KMS-11 (cell line): Measurements from ENCODE around the gene HOXD10.

ENCODE experiments used
- H2AFZ ChIP-seq: fragments of 200-600 bp; sonication (generic); 2 replicates; pipeline ENCODE4 v1.6.1; 2016; ENCODE audit warnings: antibody characterized with exemption, mixed run types, low read depth
- H3K27ac ChIP-seq: fragments of 200-600 bp; sonication (generic); 2 replicates; pipeline ENCODE4 v1.6.1; 2016; ENCODE audit warnings: mild to moderate bottlenecking, mixed run types
- H3K27me3 ChIP-seq: fragments of 200-600 bp; sonication (generic); 2 replicates; pipeline ENCODE4 v1.6.1; 2017; ENCODE audit warnings: mild to moderate bottlenecking, low read depth, mixed run types, moderate library complexity; ENCODE audit not compliant: insufficient read depth
- H3K36me3 ChIP-seq: fragments of 200-600 bp; sonication (generic); 2 replicates; pipeline ENCODE4 v1.6.1; 2017; ENCODE audit warnings: mild to moderate bottlenecking, mixed run types; ENCODE audit not compliant: insufficient read depth
- H3K4me1 ChIP-seq: fragments of 200-600 bp; sonication (generic); 2 replicates; pipeline ENCODE4 v1.6.1; 2016; ENCODE audit warnings: mild to moderate bottlenecking, low read depth, mixed run types; ENCODE audit not compliant: poor library complexity, severe bottlenecking
- H3K4me2 ChIP-seq: fragments of 200-600 bp; sonication (generic); 2 replicates; pipeline ENCODE4 v1.7.0; 2016; ENCODE audit warnings: mild to moderate bottlenecking, mixed run types
- H3K4me3 ChIP-seq: fragments of 200-600 bp; sonication (generic); IDR thresholded peaks from 2 replicates; pipeline ENCODE4 v1.6.1; 2017; ENCODE audit warnings: low read depth, low read length, mixed read lengths; ENCODE audit not compliant: insufficient read depth
- H3K79me2 ChIP-seq: fragments of 200-600 bp; sonication (generic); 2 replicates; pipeline ENCODE4 v1.6.1; 2016; ENCODE audit warnings: low read depth, mixed run types; ENCODE audit not compliant: insufficient read depth
- H3K9ac ChIP-seq: fragments of 200-600 bp; sonication (generic); 2 replicates; pipeline ENCODE4 v1.6.1; 2016; ENCODE audit warnings: mild to moderate bottlenecking, mixed run types
- H4K20me1 ChIP-seq: fragments of 200-600 bp; sonication (generic); 2 replicates; pipeline ENCODE4 v1.6.1; 2016; ENCODE audit warnings: mild to moderate bottlenecking, mixed run types; ENCODE audit not compliant: insufficient read depth
- CTCF ChIP-seq: fragments of 200-600 bp; sonication (generic); conservative IDR thresholded peaks from 2 replicates; pipeline ENCODE4 v1.6.1; 2017; ENCODE audit warnings: low read depth, mild to moderate bottlenecking, antibody characterized with exemption, low read length, moderate library complexity, mixed read lengths

The HOXD10 gene

GRCh38 chr2:176137906-176138305 lies 21.3 kb downstream of the HOXD10 start:
- Histone ChIP-seq H2AFZ (no peak overlapping the region), H3K4me1 (peaks cover 34% of the 10 kb centered on the region), H3K79me2 (no peaks in the 10 kb centered on the region), H3K4me2 (0 out of 2 replicates have a peak overlapping the region, but pooled peaks have one; percentile 47), H4K20me1 (no peaks in the 10 kb centered on the region), H3K9ac (no peak overlapping the region), H3K27me3 (no peaks in the 10 kb centered on the region), H3K27ac (no peak overlapping the region), H3K4me3 (no peak overlapping the region), H3K36me3 (no peaks in the 10 kb centered on the region)
- no peak for TF ChIP-seq CTCF

DNA sequence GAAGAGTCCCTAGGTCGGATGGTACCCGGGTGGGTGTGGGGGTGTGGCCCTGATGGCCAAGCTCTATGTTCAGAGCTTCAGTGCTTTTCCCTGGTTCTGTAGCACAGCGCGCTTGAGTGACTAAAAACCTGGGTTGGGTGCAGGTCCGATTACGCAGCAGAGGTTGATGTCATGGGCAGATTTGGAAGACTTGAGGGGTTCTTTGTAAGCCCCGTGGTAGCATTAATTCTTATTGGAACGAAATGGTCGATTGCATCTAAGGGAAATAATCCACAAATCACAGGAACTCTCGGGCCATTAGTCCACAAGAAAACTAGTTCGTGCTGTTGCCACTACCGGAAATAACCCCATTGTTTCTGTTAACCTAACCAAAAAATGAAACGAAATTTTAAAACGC lies 21.9 kb downstream of the HOXD10 start:
- H4K20me1 ChIP-seq = no peaks in the 10 kb centered on the region
- no peaks in the 10 kb centered on the region for H3K36me3 ChIP-seq
- H2AFZ ChIP-seq = no peak overlapping the region
- no peak overlapping the region for H3K4me3 ChIP-seq
- H3K9ac ChIP-seq = no peak overlapping the region
- no peak overlapping the region for H3K4me2 ChIP-seq
- no peaks in the 10 kb centered on the region for H3K79me2 ChIP-seq
- H3K4me1 ChIP-seq = peaks cover 34% of the 10 kb centered on the region
- no peak overlapping the region for H3K27ac ChIP-seq
- TF ChIP-seq CTCF = no peak
- no peaks in the 10 kb centered on the region for H3K27me3 ChIP-seq

DNA sequence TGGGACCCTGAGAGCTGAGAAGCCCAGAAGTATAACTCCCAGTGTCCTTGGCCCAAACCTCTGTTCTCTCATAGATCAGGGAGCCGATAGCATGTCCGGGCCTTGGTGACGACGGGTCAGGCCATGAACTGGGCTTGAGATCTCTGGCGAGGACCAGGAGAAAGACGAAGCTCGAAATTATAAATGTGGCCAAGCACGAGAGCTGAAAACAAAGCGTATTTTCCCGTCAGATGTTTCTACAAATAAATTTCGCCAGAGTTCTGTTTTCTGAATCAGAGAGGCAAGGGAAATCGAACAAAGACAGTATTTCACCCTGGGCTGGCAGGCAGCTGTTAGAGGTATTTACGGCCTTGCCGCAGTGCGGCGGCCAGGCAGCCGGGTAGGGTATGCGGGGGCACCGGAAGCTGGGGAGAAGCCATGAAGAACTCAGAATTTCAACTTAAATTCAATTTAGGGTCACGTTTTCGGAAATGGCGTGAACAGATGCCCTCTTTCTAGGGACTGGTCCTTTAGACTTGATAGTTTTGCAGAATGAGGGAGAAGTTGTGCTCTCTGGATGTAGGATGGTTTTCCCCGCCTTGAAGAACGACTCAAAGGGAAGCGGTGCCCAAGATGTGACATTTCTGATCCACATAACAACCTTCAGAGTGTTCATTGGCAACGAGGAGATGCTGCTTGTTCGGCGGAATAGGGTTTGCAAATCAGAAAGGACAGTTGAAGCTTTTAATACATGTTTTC lies 22.5 kb downstream of the HOXD10 start:
- no peak overlapping the region for H3K4me2 ChIP-seq
- H3K4me3 ChIP-seq = no peak overlapping the region
- H3K27ac ChIP-seq = no peak overlapping the region
- peaks cover 34% of the 10 kb centered on the region for H3K4me1 ChIP-seq
- no peaks in the 10 kb centered on the region for H3K27me3 ChIP-seq
- H3K9ac ChIP-seq = no peak overlapping the region
- TF ChIP-seq CTCF = no peak
- H3K36me3 ChIP-seq = no peaks in the 10 kb centered on the region
- no peaks in the 10 kb centered on the region for H3K79me2 ChIP-seq
- H4K20me1 ChIP-seq = no peaks in the 10 kb centered on the region
- no peak overlapping the region for H2AFZ ChIP-seq

DNA sequence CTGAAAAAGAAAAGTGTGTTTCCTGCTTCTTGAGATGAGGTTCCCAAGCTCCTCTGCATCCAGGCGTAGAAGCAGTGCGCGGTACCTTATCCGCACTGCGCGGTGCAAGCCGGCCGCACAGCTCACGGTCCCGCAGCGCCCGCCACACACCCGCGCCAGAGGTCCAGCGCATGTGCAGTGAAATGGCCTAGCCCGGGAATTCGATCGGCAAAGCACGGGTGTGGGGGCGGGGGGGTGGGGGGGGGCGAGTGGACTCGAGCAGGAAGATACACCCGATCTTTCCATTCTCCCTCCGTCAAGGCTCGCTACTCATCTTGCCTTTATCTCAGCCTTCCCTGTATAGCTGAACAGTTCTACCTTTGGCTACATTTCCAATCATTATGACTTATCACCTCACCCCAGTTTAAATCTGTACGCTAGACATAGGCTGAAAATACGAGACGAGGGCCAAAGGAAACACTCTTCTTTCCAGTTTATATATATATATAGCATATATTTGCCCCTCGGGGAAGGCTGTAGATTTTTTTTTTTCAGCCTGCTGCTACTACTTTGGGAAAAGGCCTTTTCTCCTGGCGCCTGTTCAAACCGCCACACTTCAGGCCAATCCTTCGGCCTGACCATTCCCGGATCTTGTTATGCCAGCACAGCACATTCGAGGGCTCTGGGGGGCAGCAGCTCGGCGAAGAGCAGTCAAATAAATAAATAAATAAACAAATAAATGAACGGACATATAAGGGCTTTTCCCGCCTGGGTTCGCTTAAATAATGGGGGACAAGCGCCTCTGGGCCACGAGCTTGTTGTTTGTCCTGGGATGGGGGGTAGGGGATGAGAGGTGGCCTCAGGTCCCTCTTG lies 23.3 kb downstream of the HOXD10 start:
- peak overlapping the region; percentile 98 for H2AFZ ChIP-seq
- peak overlapping the region; percentile 76 for H3K4me2 ChIP-seq
- no peak for TF ChIP-seq CTCF
- peak overlapping the region; percentile 70 for H3K4me3 ChIP-seq
- peaks cover 32% of the 10 kb centered on the region for H3K4me1 ChIP-seq
- no peaks in the 10 kb centered on the region for H3K36me3 ChIP-seq
- H3K27me3 ChIP-seq = no peaks in the 10 kb centered on the region
- H3K27ac ChIP-seq = no peak overlapping the region; the same call in 1 of the 2 replicates
- no peaks in the 10 kb centered on the region for H4K20me1 ChIP-seq
- no peaks in the 10 kb centered on the region for H3K79me2 ChIP-seq
- peak overlapping the region; percentile 92; the same call in 1 of the 2 replicates for H3K9ac ChIP-seq
